HepG2 (cell line): Measurements from ENCODE around the gene TPD52L2. TPM values are rescaled to one million over a fixed set of nuclear protein-coding genes. Genes with fewer than 3 reads are reported as not detected.

Experiments
- ATAC-seq: fragments of 200-7000 bp; cut with Tn5 transposase; 3 replicates; pipeline ENCODE4 v1.9.1; 2020; ENCODE audit warnings: mild to moderate bottlenecking, moderate library complexity
- BruUV-seq: library from RNA; stranded (reverse); fragments of 400-500 nt; replicated peaks from 2 replicates; lab custom pipeline; 2021; lab: Mats Ljungman, UMichigan
- CTCF ChIA-PET: fragments of 300-600 bp; formaldehyde crosslinking; extraction: SDS; loops from one replicate; lab custom pipeline; 2021; ENCODE audit warnings: low total read pairs, inconsistent platforms, low intra/inter-chr PET ratio; lab: Yijun Ruan, JAX
- POLR2A ChIA-PET: fragments of 350-600 bp; sonication (Branson Sonifier 250); formaldehyde crosslinking; loops from one replicate; lab custom pipeline; 2020; ENCODE audit warnings: antibody characterized with exemption, inconsistent platforms; lab: Yijun Ruan, JAX
- DNase-seq: peaks from one replicate; pipeline ENCODE4 v3.0.0-alpha.2; 2015; ENCODE audit warnings: low spot score
- FAIRE-seq: peaks from 3 replicates; lab custom pipeline; 2011; peaks lifted over from hg19 to GRCh38; lab: Jason Lieb, UNC
- H2AFZ ChIP-seq: one replicate; pipeline ENCODE4 v1.6.1; 2011; ENCODE audit warnings: low read length, inconsistent platforms
- H3K27ac ChIP-seq: fragments of 300-600 bp; 3 replicates; pipeline ENCODE4 v1.8.0; 2011; ENCODE audit warnings: mixed run types, mild to moderate bottlenecking, mixed read lengths, low read length, inconsistent platforms; ENCODE audit not compliant: insufficient read depth; ENCODE audit errors: extremely low read length
- H3K27me3 ChIP-seq, 2 experiments: fragments of 200-600 bp in 1 of 2; 2 replicates in 1 of 2; 3 replicates in 1 of 2; pipeline versions ENCODE4 v1.6.0 to v1.8.0; 2011; ENCODE audit warnings: low read length in 2 of 2, mild to moderate bottlenecking in 2 of 2, moderate library complexity in 2 of 2, inconsistent platforms in 1 of 2; ENCODE audit not compliant: insufficient read depth in 2 of 2, control insufficient read depth in 1 of 2
- H3K36me3 ChIP-seq, 2 experiments: fragments of 200-600 bp in 1 of 2; replicated peaks in 1 of 2; 2 replicates in 1 of 2; 3 replicates in 1 of 2; pipeline versions ENCODE4 v1.5.1 to v1.8.0; 2011; ENCODE audit warnings: low read length in 2 of 2, inconsistent platforms in 1 of 2; ENCODE audit not compliant: insufficient read depth in 2 of 2, control insufficient read depth in 1 of 2
- H3K4me1 ChIP-seq: 2 replicates; pipeline ENCODE4 v1.5.1; 2012; ENCODE audit warnings: low read length, inconsistent platforms; ENCODE audit not compliant: insufficient read depth
- H3K4me2 ChIP-seq: 2 replicates; pipeline ENCODE4 v1.6.0; 2011; ENCODE audit warnings: low read depth, low read length, inconsistent platforms
- H3K4me3 ChIP-seq, 3 experiments: fragments of 200-600 bp in 1 of 3; sonication (generic), shearing (Covaris generic) in 1 of 3; replicated peaks in 1 of 3; 2 replicates each; pipeline ENCODE4 v1.5.1; 2011 to 2016; ENCODE audit warnings: low read length in 3 of 3, inconsistent platforms in 2 of 3, low read depth in 2 of 3, mild to moderate bottlenecking in 2 of 3, control low read depth in 1 of 3, mixed read lengths in 1 of 3; ENCODE audit not compliant: insufficient read depth in 1 of 3
- H3K79me2 ChIP-seq: one replicate; pipeline ENCODE4 v1.6.1; 2011; ENCODE audit warnings: low read length, inconsistent platforms; ENCODE audit not compliant: insufficient read depth
- H3K9ac ChIP-seq: 2 replicates; pipeline ENCODE4 v1.6.0; 2011; ENCODE audit warnings: mild to moderate bottlenecking, low read depth, low read length, inconsistent platforms; ENCODE audit not compliant: insufficient read depth
- H3K9me3 ChIP-seq: 2 replicates; pipeline ENCODE4 v1.5.1; 2012; ENCODE audit warnings: mild to moderate bottlenecking, low read length
- H4K20me1 ChIP-seq: 2 replicates; pipeline ENCODE4 v1.6.0; 2011; ENCODE audit warnings: inconsistent platforms, mild to moderate bottlenecking, low read length, moderate library complexity; ENCODE audit not compliant: insufficient read depth
- CEBPG ChIP-seq: IDR thresholded peaks from 2 replicates; pipeline ENCODE4 v1.6.1; 2016
- CENPT ChIP-seq: sonication (generic); formaldehyde crosslinking; IDR thresholded peaks from 2 replicates; pipeline ENCODE4 v1.8.0; 2022; ENCODE audit warnings: low read depth, mild to moderate bottlenecking, moderate library complexity, missing genetic modification reagents
- HNRNPL ChIP-seq: fragments of 200-400 bp; formaldehyde crosslinking; IDR thresholded peaks from 2 replicates; pipeline ENCODE4 v1.6.1; 2017; ENCODE audit warnings: mild to moderate bottlenecking, low read depth, low read length
- MIER2 ChIP-seq: IDR thresholded peaks from 2 replicates; pipeline ENCODE4 v1.6.1; 2016; ENCODE audit warnings: missing biosample characterization, missing genetic modification reagents
- PHB2 ChIP-seq: fragments of 450-650 bp; IDR thresholded peaks from 2 replicates; pipeline ENCODE4 v1.6.1; 2018; ENCODE audit not compliant: partially characterized antibody
- RNF2 ChIP-seq: fragments of 450-650 bp; conservative IDR thresholded peaks from 2 replicates; pipeline ENCODE4 v1.6.1; 2016; ENCODE audit warnings: low read depth
- ZEB1 ChIP-seq: IDR thresholded peaks from 2 replicates; pipeline ENCODE4 v1.6.1; 2012; ENCODE audit warnings: mild to moderate bottlenecking, low read depth, inconsistent platforms; ENCODE audit not compliant: insufficient replicate concordance
- ZKSCAN1 ChIP-seq: fragments of 150-350 bp; IDR thresholded peaks from 2 replicates; pipeline ENCODE4 v1.6.1; 2014; ENCODE audit warnings: low read length
- ZNF768 ChIP-seq: sonication (generic); formaldehyde crosslinking; IDR thresholded peaks from 2 replicates; pipeline ENCODE4 v1.4.0; 2020; ENCODE audit warnings: missing genetic modification reagents
- ZSCAN21 ChIP-seq: sonication (generic); formaldehyde crosslinking; IDR thresholded peaks from 2 replicates; pipeline ENCODE4 v1.8.0; 2022; ENCODE audit warnings: mild to moderate bottlenecking, missing genetic modification reagents, moderate library complexity, borderline replicate concordance
- WGBS: methylation state at CpG from one replicate; pipeline ENCODE4 v1.1.6; 2017; ENCODE audit warnings: low lambda C conversion rate; 5-methylcytosine and 5-hydroxymethylcytosine counted together
- in situ Hi-C: cut with HindIII; loops from 2 replicates; pipeline ENCODE4 v1.10.0; 2017; ENCODE audit warnings: low pct_unique_long_range_greater_than_20kb; ENCODE audit not compliant: extremely low pct_ligation_motif_present
- intact Hi-C: fragments of 100-400 bp; cut with micrococcal nuclease; formaldehyde crosslinking; loops from one replicate; pipeline ENCODE4 v1.10.0; 2022; ENCODE audit not compliant: unreplicated experiment
- polyA plus RNA-seq, 8 experiments: library from polyadenylated mRNA; depleted of rRNA in 3 of 8; stranded (reverse) in 7 of 8; unstranded in 1 of 8; fragments of >200 nt; fragmentation: Illumina TruSeq in 4 of 8; extraction: Trizol in 4 of 8; gene quantifications; 2 replicates each; pipeline versions ENCODE4 v1.2.1 to v1.2.3, GENCODE V29; 2011 to 2016; ENCODE audit warnings: low read depth in 4 of 8, missing spikeins in 1 of 8, mixed read lengths in 1 of 8; ENCODE audit not compliant: insufficient read depth in 1 of 8
- total RNA-seq, 5 experiments: library from RNA; depleted of rRNA; stranded (reverse); fragments of >200 nt; fragmentation: Illumina TruSeq; extraction: Trizol; gene quantifications; 2 replicates each; pipeline ENCODE4 v1.2.3, GENCODE V29; 2016; ENCODE audit warnings: low read depth in 1 of 5
- TF ChIP-seq, protein P1 (sequence below): IDR thresholded peaks from 2 replicates; pipeline ENCODE4 v1.6.1; 2016; ENCODE audit warnings: low read depth, borderline replicate concordance

The TPD52L2 gene
- total and polyA plus RNA-seq, 2 of the 13 experiments (the other 11 are each of a cell fraction or from before 2014, with no cell fraction given) = 156 to 184 TPM

DNA sequence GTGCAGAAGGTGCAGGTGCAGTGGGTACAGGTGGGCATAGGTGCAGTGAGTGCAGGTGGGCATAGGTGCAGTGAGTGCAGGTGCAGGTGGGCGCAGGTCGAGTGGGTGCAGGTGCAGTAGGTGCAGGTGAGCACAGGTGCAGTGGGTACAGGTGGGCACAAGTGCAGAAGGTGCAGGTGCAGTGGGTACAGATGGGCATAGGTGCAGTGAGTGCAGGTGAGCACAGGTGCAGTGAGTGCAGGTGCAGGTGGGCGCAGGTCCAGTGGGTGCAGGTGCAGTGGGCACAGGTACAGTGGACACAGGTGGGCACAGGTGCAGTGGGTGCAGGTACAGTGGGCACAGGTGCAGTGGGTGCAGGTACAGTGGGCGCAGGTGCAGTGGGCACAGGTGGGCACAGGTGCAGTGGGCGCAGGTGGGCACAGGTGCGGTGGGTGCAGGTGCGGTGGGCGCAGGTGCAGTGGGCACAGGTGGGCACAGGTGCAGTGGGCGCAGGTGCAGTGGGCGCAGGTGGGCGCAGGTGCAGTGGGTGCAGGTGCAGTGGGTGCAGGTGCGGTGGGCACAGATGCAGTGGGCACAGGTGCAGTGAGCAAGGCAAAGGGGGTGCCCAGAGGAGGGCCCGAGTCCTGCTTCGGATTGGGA, 49.3 kb upstream of the TPD52L2 start:
- H2AFZ ChIP-seq = no peak overlapping the region
- TF ChIP-seq PHB2 = no peak
- TF ChIP-seq CEBPG (CRISPR knock-in tag) = no peak
- TF ChIP-seq CENPT (CRISPR knock-in tag) = 0 out of 2 replicates have a peak, but pooled peaks have one; percentile 16
- no peak for TF ChIP-seq ZKSCAN1
- peak; percentile 98 for TF ChIP-seq HNRNPL
- TF ChIP-seq MIER2 (CRISPR knock-in tag) = no peak
- TF ChIP-seq, protein P1, sequence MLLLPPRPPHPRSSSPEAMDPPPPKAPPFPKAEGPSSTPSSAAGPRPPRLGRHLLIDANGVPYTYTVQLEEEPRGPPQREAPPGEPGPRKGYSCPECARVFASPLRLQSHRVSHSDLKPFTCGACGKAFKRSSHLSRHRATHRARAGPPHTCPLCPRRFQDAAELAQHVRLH (CRISPR knock-in tag) = no peak
- no peak for TF ChIP-seq RNF2
- TF ChIP-seq ZSCAN21 (CRISPR knock-in tag) = peak; percentile 37; the same call in 1 of the 2 replicates
- TF ChIP-seq ZNF768 (CRISPR knock-in tag) = no peak
- peak; percentile 87 for TF ChIP-seq ZEB1
- ATAC-seq (no peak), DNase-seq (no peak), FAIRE-seq (no peak)
- no peak overlapping the region for H3K27ac ChIP-seq
- ChIA-PET POLR2A (interaction anchor here (1.3 kb wide), 1 partner anchor 141 kb away, joined by 3 read pairs; the partner anchor contains the start of gene UCKL1), CTCF (no interaction called here)
- H3K36me3 ChIP-seq = no peaks in the 10 kb centered on the region
- BruUV-seq = no TSS peak
- no peaks in the 10 kb centered on the region for H3K27me3 ChIP-seq
- H4K20me1 ChIP-seq = no peaks in the 10 kb centered on the region
- H3K4me2 ChIP-seq = no peak overlapping the region
- WGBS = 92% methylated on average over 14 of the region's 14 CpGs
- in situ Hi-C loops = no loop called here
- no peaks in the 10 kb centered on the region for H3K9me3 ChIP-seq
- H3K4me3 ChIP-seq = no peak overlapping the region
- intact Hi-C loops = no loop called here
- no peaks in the 10 kb centered on the region for H3K79me2 ChIP-seq
- no peak overlapping the region for H3K9ac ChIP-seq
- peaks cover 30% of the 10 kb centered on the region for H3K4me1 ChIP-seq
